Effector CD4-positive, alpha-beta T cell (primary cell): ENCODE measurements around the gene SEMA5A.

Experiments
- DNase-seq: peaks from one replicate; pipeline ENCODE4 v3.0.0-alpha.2; 2020

Gene SEMA5A

GRCh38 chr5:9545136-9545991, 511 bp downstream of the SEMA5A start:
- DNase-seq: no peak

DNA sequence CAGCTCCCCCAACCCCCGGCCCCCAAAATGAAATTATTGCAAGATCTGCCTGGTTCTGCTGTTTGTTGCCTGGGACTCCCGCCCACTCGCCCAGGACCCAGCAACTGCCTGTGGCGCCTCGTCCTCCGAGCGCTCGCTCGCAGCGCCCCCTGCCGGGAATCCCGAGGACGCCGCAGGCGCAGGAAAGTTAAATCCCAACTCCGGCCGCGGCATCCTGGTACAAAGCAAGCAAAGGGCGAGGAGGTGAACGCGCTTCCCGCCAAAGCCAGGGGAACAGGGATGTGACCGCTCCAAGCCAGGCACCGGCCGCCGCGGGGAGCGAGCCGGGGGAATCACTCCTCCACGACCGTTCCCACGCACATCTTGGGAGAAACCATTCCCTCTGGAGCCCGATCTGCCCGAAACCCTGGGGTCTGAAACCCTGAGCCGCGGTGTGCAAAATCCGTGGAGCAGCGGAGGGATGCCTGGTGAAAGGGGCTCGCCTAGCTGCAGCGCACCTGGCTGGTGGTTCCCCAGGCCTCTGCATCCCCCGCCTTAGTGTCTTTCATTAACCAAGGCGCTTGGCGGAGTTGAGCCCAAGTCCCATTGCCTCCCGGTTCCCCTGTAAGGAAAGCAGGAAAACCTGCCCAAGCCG, 1.3 kb downstream of the SEMA5A start:
- no peak for DNase-seq

DNA sequence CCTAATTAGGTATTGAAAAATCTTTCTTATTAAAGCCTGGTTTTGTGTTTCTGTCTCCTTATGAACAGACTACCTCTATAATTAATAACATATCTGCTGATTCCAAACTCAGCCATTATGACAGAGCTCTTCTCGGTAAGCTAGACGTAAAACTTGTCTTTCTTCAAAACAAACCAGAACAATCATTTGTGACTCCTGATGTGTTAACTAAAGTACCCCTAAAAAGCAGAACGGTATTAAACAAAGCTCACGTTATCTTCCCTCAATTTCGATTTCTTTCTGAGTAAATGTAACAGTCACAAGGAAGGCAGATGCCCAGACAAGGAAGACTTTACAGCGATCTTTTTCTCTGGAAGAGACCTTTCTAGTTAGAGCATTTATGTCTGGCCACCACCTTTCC, 1.8 kb downstream of the SEMA5A start:
- no peak for DNase-seq

DNA sequence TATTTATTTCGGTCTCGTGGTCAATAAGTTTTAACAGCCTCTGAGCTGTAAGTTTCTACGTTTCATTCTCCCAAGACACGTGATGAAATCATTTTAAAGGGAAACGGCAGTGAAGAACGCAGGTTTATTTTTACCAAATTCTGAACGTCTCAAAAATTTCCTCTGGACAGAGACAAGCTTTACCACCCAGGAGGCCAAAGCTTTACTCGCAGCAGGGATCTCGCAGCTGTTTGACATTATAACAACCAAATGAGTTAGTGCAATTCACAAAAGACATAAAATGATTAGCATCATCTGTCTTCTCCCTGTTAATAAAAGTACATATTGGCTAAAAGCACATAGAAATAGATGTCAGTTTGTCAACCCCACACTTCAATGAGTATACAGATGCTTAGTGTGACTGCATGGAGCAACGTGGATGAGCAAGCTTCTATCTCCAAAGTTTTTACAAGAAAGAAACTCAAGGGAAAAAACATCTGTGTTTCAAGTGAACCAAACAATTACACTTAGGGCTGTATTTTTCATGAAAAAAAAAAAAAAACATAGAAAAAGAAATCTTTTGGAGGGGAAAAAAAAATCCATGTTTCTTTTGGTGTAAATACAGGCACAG, 2.5 kb downstream of the SEMA5A start:
- no peak for DNase-seq

DNA sequence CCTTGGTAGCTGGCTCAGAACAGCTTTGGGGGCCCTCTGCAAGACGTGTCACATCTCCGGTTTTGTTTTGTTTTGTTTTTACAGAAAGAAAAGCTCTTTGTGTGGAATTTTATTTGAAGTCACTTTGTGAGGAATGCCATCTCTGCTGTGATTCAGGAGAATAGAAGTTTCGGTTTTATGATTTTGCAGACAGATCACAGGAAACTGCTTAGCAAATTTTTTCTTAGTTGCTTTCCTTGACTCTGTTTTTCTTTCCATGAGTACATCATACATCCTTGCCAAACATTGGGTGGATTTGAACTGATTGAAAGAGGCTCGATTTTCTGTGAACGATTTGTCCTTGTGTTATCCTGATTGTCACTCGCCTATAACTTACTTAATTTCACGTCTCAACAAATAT, 5.1 kb downstream of the SEMA5A start:
- DNase-seq: no peak

GRCh38 chr5:9538504-9538903, 7.4 kb downstream of the SEMA5A start:
- DNase-seq: no peak

DNA sequence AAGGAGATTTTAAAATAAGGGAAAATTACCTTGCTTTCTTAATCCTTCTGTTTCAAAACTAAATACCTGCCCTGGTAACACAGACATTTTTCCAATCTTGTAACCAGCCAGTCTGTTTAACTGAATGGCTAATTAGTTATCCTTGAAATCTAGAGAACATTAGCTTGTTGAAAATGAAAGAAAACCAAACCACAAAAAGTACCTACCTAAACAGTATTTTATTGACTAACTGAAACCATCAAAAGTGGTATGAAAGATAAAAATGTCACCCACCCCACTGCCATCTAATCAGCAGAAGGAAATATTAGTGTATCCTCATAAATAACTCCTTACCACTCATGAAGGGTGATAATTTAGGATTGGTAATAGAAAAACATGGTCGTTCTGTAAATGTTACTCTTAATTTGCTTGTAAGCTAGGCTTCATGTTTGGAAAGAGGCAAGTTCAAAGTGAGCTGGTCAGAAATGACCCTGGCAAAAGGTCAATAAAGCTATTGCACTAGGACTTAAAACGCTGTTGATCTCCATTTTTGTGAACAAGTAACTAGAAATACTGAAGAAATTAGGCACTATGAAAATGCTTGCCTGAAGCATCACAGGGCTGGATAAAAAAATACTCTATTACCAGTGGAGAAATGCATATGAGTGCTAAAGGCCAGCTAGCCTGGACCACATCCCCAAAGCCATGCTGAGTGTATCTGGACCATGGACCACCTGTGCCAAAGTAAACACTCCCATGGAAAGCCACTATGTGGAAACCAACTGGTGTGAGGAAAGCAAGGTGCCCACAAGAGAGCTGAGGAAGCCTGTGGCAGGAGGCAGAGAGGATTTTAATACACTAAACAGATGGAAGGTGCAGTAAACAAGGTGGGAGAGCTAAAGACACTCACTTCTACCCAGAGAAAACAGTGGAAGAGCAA, 8.4 kb downstream of the SEMA5A start:
- DNase-seq: no peak

GRCh38 chr5:9536717-9537116, 9.2 kb downstream of the SEMA5A start:
- DNase-seq: no peak

- no peak for DNase-seq
Measured at GRCh38 chr5:9534881-9535517, 10.9 kb downstream of the SEMA5A start.

GRCh38 chr5:9533562-9534364, 12.1 kb downstream of the SEMA5A start:
- DNase-seq: no peak

- DNase-seq: no peak
Measured at GRCh38 chr5:9533096-9533495, 12.8 kb downstream of the SEMA5A start.

- DNase-seq: no peak
Measured at GRCh38 chr5:9529513-9529912, 16.4 kb downstream of the SEMA5A start.

- DNase-seq: no peak
Measured at GRCh38 chr5:9529041-9529480, 16.8 kb downstream of the SEMA5A start.

DNA sequence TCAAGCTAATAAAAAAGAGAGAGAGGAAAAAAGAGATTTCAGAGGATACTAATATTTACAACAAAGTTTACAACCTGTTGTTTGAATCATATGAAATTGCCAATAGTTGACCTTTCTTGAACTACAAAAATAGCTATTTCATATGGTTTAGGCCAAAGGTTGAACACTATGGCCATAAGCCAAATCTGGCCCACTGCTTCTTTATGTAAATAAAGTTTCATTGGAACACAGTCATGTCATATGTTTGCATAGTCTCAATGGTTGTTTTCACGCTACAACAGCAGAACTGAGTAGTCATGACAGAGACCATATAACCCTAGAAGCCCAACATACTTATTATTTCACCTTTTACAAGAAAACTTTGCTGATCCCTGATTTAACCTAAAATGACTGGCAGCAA, 20.9 kb downstream of the SEMA5A start:
- DNase-seq: no peak

DNA sequence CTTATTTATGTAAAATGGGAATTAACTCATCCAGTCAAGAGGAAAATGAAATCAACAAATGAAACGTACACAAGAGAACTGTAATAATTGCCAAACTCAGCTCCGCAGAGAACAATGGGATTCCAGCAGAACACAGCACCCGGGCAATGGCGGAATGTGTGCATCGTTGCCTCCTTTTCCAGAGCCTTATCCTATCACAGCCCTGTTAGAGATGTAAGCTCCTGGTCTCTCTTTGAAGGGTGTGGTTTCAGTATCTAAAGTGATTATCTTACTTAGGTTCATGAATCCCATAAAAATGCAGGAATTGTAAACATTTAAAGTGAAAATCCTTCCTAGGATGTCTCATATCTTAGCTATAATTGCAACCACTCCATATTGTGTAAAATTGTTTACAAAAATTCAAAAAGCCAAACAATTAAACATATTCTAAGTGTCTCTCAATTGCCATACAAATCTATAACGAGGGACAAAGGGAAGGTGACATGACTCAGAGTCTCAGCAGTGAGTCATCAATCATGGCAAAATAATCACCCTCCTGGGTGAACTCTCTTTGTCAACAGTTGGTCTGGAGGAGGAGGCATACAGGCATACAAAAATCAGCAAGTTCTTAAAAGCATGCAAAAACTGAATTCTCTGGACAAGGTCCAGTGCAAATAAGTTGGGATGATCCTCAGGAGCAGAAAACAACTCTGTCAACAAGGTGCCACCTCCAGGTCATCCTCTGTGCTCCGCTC, 22.6 kb downstream of the SEMA5A start:
- no peak for DNase-seq

- no peak for DNase-seq
Measured at GRCh38 chr5:9519537-9519936, 26.3 kb downstream of the SEMA5A start.

DNA sequence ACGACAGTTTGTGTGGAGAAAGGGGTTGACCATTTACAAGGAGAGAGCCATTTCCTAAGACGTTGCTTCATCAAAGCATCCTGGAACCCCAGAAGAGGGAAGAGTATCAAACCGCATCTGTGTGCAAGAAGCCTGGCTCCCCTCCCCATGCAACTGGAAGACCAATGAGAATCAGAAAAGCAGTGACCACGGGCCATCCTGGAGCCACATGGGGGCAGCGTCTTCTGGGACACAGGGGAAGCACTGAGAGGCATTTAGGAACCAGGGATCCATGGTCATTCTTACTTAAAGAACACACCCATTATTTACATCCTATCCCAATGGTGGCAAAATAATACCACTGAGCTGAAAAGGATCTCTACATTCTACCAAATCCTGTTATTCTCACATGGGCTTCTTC, 29.3 kb downstream of the SEMA5A start:
- no peak for DNase-seq

DNA sequence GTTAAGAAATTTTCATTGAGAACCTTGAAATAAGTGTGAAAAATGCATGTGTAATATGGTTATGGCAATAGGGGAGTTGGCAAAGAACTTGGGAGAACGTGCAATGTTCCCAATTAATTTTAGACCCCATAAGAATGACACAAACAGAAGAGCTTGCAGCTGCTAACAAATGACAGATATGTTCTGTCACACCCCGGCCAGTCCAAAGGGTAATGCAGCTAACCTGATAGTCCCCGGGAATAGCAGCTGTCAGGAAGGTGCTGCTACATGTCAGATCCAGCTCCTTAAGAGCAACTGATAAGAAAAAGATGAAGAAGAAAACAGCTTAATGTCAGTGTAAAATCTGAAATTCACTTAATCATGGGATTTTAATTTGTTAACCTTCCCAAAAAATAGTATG, 30.4 kb downstream of the SEMA5A start:
- DNase-seq: no peak

DNA sequence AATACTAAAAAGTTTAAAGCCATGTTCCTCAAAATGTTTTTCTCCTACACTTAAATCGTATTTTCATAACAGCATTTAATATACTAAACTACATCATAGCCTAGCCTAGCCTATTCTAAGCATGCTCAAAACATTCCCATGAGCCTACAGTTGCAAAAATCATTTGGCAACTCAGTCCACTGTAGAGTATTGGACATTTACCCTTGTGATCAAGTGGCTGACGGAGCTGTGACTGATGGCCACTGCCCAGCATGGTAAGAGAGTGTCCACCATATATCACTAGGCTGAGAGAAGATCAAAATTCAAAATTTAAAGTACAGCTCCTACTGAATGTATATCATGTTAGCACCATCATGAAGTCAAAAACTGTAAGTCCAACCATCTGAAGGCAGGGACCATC, 30.9 kb downstream of the SEMA5A start:
- DNase-seq: no peak

GRCh38 chr5:9513827-9514226, 32.0 kb downstream of the SEMA5A start:
- DNase-seq: no peak

DNA sequence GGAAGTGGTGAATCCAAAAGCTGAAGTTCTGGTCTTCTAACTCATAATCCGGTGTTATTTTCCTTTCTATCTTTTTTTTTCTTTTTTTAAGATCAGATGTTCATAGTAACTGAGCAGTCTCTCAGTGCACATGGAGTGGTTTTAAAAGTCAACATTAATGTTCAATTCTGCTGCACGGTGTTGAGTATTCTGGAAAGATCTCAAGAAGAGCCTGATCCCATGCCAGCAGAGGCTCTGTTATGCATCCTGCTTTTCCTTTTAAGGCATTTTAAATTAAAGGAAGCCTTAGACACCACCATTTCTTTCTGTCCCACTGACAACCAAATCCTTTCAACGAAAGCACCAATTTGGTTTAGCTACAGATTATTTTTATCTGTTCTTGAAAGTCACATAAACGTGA, 33.4 kb downstream of the SEMA5A start:
- no peak for DNase-seq
